Activated CD8-positive, alpha-beta memory T cell treated with anti-CD3 and anti-CD28 coated beads, Interleukin-2, amount 50 U/mL, for 4 hours (primary cell): Measurements from ENCODE around the gene KIAA0825.

ENCODE experiments used
- DNase-seq: peaks from one replicate; pipeline ENCODE4 v3.0.0-alpha.2; 2020

The KIAA0825 gene

DNA sequence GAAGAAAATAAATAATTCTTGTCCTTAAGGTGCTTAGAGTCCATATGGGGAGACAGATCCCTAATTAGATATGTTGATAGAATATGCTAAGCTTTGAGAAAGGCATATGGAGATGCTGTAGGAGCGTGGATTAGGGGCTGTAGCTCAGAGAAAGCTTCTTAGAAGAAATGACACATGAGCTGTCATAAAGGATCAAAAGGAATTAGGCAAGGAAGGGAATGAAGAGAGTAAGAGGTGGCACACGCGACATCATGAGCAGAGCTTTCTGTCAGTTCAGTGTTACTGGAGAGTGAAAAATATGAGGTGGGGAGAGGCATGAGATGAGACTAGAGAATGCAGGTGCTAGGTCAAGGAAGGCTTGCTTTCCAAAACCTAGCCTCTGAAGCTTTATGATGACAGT, 118.6 kb downstream of the KIAA0825 start:
- DNase-seq: no peak

DNA sequence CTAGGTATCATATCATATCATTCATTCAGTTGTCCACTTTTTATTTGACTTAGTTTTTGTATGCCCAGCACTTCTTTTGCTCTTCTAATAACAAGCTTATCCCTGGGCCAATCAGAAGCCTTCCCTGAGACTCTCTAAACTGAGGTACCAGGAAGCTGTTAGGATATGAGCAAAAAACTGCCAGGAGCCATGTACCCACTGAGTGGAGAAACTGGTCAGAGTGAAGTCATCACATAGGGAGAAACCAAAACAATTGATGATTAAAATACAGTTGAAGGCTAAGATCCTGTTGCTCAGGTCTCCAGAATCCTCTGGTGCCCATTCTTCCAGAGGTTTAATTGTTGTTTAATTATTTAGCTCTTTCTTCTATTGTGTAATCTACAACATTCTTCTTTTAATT, 120.2 kb downstream of the KIAA0825 start:
- DNase-seq: no peak

GRCh38 chr5:94485067-94485466, 133.3 kb downstream of the KIAA0825 start:
- DNase-seq: no peak

DNA sequence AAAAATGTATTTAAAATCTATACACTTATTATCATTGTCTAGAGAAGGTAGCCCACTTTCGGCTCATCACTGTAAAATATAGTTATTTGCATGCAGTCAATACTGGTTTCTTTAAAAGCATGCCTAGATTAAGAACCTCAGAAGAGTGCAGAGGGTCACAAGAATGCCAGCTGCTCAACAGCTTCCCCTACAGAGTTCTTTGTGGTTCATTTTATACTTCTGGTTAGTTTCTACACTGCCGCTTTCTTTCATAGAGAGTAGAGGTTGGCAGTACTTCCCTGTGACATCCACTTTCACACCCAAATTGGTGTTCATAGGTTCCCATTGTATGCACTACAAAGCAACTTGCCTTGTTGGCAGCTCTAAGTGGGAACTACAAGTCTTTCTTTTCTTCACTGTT, 137.3 kb downstream of the KIAA0825 start:
- DNase-seq: no peak

GRCh38 chr5:94480486-94480885, 137.9 kb downstream of the KIAA0825 start:
- DNase-seq: no peak

DNA sequence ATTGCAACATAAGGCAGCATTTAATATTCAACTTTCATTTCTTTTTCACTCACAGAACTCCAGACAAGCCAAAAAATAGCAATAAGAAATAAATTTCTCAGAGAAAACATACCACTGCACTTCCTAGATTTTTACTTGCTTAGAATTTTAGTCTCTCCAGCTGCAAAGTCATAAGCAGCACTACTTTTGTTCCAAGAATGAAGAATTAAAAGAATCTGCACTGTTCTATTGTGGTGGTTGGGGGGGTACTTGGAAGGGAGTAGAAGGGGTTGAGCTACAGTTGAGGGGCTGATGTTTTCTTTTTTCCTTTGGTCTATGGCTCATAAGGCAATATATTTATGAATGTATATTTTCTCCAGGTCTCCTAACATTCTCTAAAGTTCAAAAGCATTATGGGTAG, 144.5 kb downstream of the KIAA0825 start:
- no peak for DNase-seq

GRCh38 chr5:94471521-94471920, 146.9 kb downstream of the KIAA0825 start:
- DNase-seq: no peak

DNA sequence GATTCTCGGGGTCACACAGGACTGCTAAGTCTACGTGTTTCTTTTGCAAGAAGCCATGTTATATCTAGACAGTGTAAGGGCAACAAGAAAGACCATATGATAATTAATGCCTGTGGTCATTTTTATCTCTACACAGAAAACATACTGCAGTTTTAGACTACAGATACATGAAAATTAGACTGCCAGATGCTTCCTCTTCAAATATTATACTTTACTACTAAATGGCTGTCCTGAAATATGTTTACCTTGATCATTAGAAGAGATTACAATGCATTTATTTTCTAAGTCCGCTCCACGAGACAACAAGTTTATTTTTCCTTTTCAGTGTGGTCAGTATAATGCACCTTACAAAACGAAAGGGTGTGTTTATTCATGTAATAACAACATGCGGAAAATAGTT, 147.6 kb downstream of the KIAA0825 start:
- DNase-seq: no peak

DNA sequence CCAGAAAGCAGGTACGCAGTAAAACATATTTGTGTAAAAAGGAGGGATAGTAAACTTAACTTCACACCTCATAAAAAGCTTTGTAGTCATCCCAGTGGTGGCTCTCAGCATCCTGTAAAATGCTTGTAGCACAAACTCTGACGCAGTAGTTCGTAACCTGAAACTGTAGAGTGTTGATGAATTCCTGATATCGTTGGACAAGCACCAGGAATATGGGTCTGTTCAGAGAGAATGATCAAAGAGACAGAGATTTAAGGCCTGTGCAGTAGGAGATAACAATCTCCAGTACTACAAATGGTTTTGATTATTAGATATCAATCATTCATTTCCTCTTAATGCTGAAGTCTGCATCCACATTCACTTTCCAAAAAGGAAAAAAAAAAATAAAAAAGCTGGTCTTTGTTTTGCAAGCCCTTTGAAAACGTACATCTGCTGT, 148.5 kb downstream of the KIAA0825 start:
- DNase-seq: no peak

GRCh38 chr5:94467954-94468930, 150.2 kb downstream of the KIAA0825 start:
- DNase-seq: no peak

DNA sequence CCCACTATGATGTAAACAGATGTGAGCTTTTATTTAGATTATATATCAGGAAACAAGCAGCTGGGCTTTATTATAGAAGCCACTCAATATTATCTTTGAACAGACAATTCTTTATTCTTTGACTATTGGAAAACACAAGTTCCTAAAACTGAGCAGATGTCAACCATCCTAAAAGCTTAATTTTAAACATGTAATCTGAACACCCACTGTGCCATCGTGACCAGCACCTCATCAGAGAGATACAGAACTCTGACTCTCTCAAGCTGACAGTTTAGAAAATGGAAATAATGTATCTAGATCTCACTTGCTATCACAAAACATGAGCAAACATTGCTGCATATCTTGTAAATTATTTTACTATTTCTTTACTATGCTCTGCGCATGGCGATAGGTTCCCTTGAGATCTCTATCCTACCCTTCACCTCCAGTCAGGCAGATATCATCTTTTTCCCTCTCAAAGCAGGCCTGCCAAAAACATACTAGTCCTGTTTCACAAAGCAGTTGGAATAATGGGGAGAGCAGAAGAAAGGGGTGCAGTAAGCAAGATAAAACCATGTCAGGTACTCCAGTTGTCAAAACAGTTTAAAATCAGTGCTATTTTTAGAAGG, 151.0 kb downstream of the KIAA0825 start:
- DNase-seq: no peak

GRCh38 chr5:94463739-94464138, 154.7 kb downstream of the KIAA0825 start:
- no peak for DNase-seq

DNA sequence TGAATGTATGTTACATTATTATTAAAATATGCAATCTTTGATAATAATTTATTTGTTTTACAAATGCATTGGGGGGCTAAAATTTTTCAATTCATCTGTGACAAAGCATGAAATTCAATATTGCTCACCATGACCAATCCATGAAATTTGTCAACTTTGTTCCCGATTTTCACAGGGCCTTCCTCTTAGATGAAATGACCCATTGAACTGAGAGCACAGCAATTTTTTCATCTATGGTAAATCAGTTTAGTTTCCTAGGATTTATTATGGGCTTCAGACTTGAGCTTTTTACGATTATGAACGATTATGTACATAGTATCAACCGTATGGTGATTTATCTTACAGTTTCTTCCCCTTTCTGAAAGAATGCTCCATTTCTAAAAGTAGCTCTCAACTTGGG, 157.3 kb downstream of the KIAA0825 start:
- no peak for DNase-seq

DNA sequence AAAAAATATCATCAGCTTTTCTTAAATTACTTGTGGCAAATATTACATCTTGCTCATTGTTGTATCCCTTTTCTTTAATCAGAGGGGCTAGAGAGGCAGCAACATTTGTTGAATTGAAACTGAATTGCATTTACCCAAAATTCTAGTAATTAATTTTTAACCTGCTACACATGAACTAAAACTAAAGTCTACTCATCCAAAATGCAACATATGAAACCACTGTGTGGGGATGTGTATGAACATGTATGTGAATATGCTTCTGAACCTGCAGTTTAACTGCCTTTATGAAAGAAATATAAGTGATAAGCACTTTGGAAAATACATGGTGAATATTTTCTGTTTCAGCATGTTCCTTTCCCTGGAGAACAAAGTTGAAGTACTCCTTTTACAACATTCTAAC, 158.5 kb downstream of the KIAA0825 start:
- no peak for DNase-seq

DNA sequence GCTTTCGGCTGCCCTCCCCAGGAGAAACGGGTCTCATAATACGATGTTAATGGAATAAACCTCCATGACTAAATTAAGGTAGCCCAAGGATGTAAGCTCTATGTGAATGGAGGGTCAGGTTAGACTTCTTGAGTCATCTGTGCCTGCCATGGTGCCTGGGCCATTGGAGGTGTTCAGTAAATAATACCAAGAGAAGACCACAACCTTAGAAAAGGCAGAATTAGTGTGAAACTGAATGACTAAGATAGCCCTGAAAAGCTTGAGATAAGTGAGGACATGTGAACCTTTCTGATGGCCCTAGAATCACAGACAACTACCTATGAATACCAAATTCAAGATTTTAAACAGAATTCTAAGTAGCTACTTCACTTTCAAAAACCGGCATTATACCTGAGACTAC, 160.6 kb downstream of the KIAA0825 start:
- DNase-seq: no peak

GRCh38 chr5:94445726-94446125, 172.7 kb downstream of the KIAA0825 start:
- no peak for DNase-seq

- no peak for DNase-seq
These were observed 175.4 kb downstream of the KIAA0825 start for GRCh38 chr5:94442991-94443390.

- DNase-seq: no peak
These were observed 176.3 kb downstream of the KIAA0825 start for GRCh38 chr5:94442076-94442475.

DNA sequence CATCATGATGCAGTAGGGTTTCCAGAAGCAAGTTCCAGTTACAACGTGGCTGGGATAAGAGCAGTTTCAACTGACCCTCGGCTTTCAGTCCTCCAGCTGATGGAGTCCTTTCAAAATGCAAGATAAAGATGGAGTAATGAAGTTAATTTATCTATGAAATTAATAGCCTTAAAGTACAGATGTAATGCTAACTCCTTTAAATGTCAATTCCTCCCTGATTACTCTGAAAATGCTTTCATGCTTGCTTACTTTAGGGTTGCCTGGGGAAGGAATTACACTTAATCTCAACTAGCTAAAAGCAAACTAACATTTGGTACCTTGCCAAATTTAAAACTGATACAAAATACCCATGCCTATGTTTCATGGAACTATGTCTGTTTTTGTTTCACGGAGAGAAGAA, 178.4 kb downstream of the KIAA0825 start:
- no peak for DNase-seq

- DNase-seq: no peak
These were observed 184.8 kb downstream of the KIAA0825 start for GRCh38 chr5:94433397-94434163.

- no peak for DNase-seq
These were observed 185.9 kb downstream of the KIAA0825 start for GRCh38 chr5:94432499-94432898.

GRCh38 chr5:94431696-94432095, 186.7 kb downstream of the KIAA0825 start:
- DNase-seq: no peak

DNA sequence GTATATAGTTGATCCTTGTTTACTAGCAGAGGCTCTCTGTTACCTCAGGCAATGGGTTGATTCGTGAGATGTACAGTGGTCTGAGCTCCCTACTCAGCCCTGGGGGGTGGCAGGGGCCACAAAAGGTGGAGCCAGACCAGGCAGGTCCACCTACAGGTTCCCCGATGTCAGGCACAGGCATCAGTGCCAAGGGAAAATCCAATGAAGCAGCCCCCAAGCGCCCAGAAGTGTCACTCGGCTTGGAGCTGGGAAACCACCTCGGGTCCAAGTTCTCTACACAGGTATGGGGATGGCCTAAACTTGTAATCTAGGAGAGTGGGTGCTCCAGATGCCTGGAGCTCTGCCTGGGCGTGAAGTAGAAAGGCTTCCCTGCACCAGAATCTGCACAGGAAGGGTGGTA, 188.8 kb downstream of the KIAA0825 start:
- no peak for DNase-seq

DNA sequence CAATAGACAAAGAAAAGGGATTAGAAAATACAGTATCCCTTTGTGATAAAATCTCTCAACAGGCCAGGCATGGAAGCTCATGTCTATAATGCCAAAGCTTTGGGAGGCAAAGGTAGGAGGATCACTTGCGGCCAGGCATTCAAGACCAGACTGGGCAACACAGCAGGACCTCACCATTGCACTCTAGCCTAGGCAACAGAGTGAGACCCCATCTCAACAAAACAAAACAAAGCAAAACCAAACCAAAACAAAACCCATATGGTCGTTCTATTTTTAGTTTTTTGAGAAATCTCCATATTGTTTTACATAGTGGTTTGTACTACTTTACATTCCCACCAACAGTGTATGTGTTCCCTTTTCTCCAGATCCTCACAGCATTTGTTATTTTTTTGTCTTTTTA, 193.0 kb downstream of the KIAA0825 start:
- DNase-seq: no peak
